ENCODE measurements around the gene FBXO11. TPM values are rescaled to one million over a fixed set of nuclear protein-coding genes. Genes with fewer than 3 reads are reported as not detected.

Gene FBXO11
- total and polyA plus RNA-seq, 7 donors = 13.4 to 71.7 (median 43.8) TPM

- no peak overlapping the region for H3K27ac ChIP-seq
- no peaks in the 10 kb centered on the region for H3K27me3 ChIP-seq
- H3K4me3 ChIP-seq = no peak overlapping the region
- WGBS, 2 donors = 80 to 88% methylated on average over 1 of the region's 1 CpG
- DNase-seq = no peak
- peaks cover 0 to 77% (median 69%) of the 10 kb centered on the region in 4 donors for H3K4me1 ChIP-seq
- intact Hi-C loops (cut with DNase I) = no loop called here
- no peaks in the 10 kb centered on the region for H3K36me3 ChIP-seq
- TF ChIP-seq POLR2A (IDR thresholded peaks at IDR 0.05) (no peak), CTCF (IDR thresholded peaks at IDR 0.05) (no peak), EP300 (IDR thresholded peaks at IDR 0.05) (no peak), POLR2AphosphoS5 (IDR thresholded peaks at IDR 0.05) (no peak)
- no peaks in the 10 kb centered on the region for H3K9me3 ChIP-seq
These were observed 12.5 kb downstream of the FBXO11 start for GRCh38 chr2:47893771-47894170.

- Histone ChIP-seq H3K27me3 (no peaks in the 10 kb centered on the region), H3K36me3 (no peaks in the 10 kb centered on the region), H3K27ac (no peak overlapping the region), H3K4me1 (peaks cover 0 to 80% (median 71%) of the 10 kb centered on the region in 4 donors), H3K9me3 (no peaks in the 10 kb centered on the region), H3K4me3 (no peak overlapping the region)
- intact Hi-C loops (cut with DNase I) = no loop called here
- TF ChIP-seq POLR2AphosphoS5 (IDR thresholded peaks at IDR 0.05) = no peak
- TF ChIP-seq CTCF (IDR thresholded peaks at IDR 0.05) = no peak
- no peak for TF ChIP-seq POLR2A (IDR thresholded peaks at IDR 0.05)
- TF ChIP-seq EP300 (IDR thresholded peaks at IDR 0.05) = no peak
- WGBS, 2 donors = 91 to 94% methylated on average over 2 of the region's 2 CpGs
- no peak for DNase-seq
These were observed 14.0 kb downstream of the FBXO11 start for GRCh38 chr2:47892338-47892730.

GRCh38 chr2:47891369-47892337 is 14.6 kb downstream of the FBXO11 start:
- Histone ChIP-seq H3K36me3 (no peaks in the 10 kb centered on the region), H3K27me3 (no peaks in the 10 kb centered on the region), H3K4me1 (peaks cover 0 to 81% (median 66%) of the 10 kb centered on the region in 4 donors), H3K9me3 (no peaks in the 10 kb centered on the region), H3K4me3 (no peak overlapping the region), H3K27ac (no peak overlapping the region)
- 89 to 95% methylated on average over 2 of the region's 2 CpGs for WGBS, 2 donors
- TF ChIP-seq EP300 (IDR thresholded peaks at IDR 0.05) (no peak), CTCF (IDR thresholded peaks at IDR 0.05) (no peak), POLR2AphosphoS5 (IDR thresholded peaks at IDR 0.05) (no peak), POLR2A (IDR thresholded peaks at IDR 0.05) (no peak)
- DNase-seq = no peak
- intact Hi-C loops (cut with DNase I) = no loop called here

- H3K36me3 ChIP-seq = no peaks in the 10 kb centered on the region
- H3K27me3 ChIP-seq = no peaks in the 10 kb centered on the region
- H3K27ac ChIP-seq = no peak overlapping the region
- TF ChIP-seq POLR2A (IDR thresholded peaks at IDR 0.05) (no peak), CTCF (IDR thresholded peaks at IDR 0.05) (no peak), EP300 (IDR thresholded peaks at IDR 0.05) (no peak), POLR2AphosphoS5 (IDR thresholded peaks at IDR 0.05) (no peak)
- H3K9me3 ChIP-seq = no peaks in the 10 kb centered on the region
- intact Hi-C loops (cut with DNase I) = no loop called here
- no peak overlapping the region for H3K4me3 ChIP-seq
- H3K4me1 ChIP-seq = peaks cover 0 to 79% (median 60%) of the 10 kb centered on the region in 4 donors
- WGBS, 2 donors = 93 to 96% methylated on average over 10 of the region's 10 CpGs
- no peak for DNase-seq
These were observed 15.5 kb downstream of the FBXO11 start for GRCh38 chr2:47890711-47891368.

Measured in sigmoid colon (tissue), 7 donors.